GM12878 (cell line): ENCODE data around the gene PPP1R7. TPM values are rescaled to one million over a fixed set of nuclear protein-coding genes. Genes with fewer than 3 reads are reported as not detected.

Experiments used
- ATAC-seq: fragments of 200-7000 bp; cut with Tn5 transposase; 3 replicates; pipeline ENCODE4 v1.9.1; 2020; ENCODE audit warnings: mild to moderate bottlenecking, moderate library complexity
- BruUV-seq: library from RNA; stranded (reverse); fragments of 400-500 nt; replicated peaks from 2 replicates; lab custom pipeline; 2021; lab: Mats Ljungman, UMichigan
- CTCF ChIA-PET: fragments of 300-600 bp; sonication (Branson Sonifier 250); formaldehyde crosslinking; extraction: SDS; loops from one replicate; lab custom pipeline; 2021; ENCODE audit warnings: inconsistent platforms; lab: Yijun Ruan, JAX
- POLR2A ChIA-PET: fragments of 350-600 bp; formaldehyde crosslinking; extraction: SDS; loops from one replicate; lab custom pipeline; 2021; ENCODE audit warnings: inconsistent platforms; lab: Charles Lee
- RAD21 ChIA-PET: fragments of 300-600 bp; sonication (Branson Sonifier 250); formaldehyde crosslinking; loops from one replicate; lab custom pipeline; 2023; ENCODE audit warnings: antibody characterized with exemption; ENCODE audit not compliant: unreplicated experiment; lab: Charles Lee
- SMC1A ChIA-PET: fragments of 300-600 bp; sonication (Branson Sonifier 250); formaldehyde crosslinking; loops from one replicate; lab custom pipeline; 2023; ENCODE audit not compliant: unreplicated experiment, uncharacterized antibody; lab: Charles Lee
- DNase-seq: peaks from one replicate; pipeline ENCODE4 v3.0.0-alpha.2; 2011; ENCODE audit warnings: low read depth, low spot score
- FAIRE-seq: peaks from 3 replicates; lab custom pipeline; 2011; peaks lifted over from hg19 to GRCh38; lab: Jason Lieb, UNC
- H2AFZ ChIP-seq: 2 replicates; pipeline ENCODE4 v1.6.0; 2011; ENCODE audit warnings: low read depth, low read length, control low read depth; ENCODE audit not compliant: control insufficient read depth
- H3K27ac ChIP-seq: 2 replicates; pipeline ENCODE4 v1.5.1; 2011; ENCODE audit warnings: control low read depth; ENCODE audit not compliant: control insufficient read depth, insufficient read depth
- H3K27me3 ChIP-seq, 2 experiments: replicated peaks in 1 of 2; 2 replicates each; pipeline versions ENCODE4 v1.6.0 to v1.6.1; 2011; ENCODE audit warnings: low read length in 1 of 2; ENCODE audit not compliant: control insufficient read depth in 2 of 2, insufficient read depth in 2 of 2
- H3K36me3 ChIP-seq, 2 experiments: 2 replicates each; pipeline ENCODE4 v1.5.1; 2011; ENCODE audit warnings: low read length in 1 of 2; ENCODE audit not compliant: control insufficient read depth in 2 of 2, insufficient read depth in 2 of 2
- H3K4me1 ChIP-seq: 2 replicates; pipeline ENCODE4 v1.6.1; 2011; ENCODE audit warnings: mild to moderate bottlenecking, low read length, moderate library complexity, mixed read lengths; ENCODE audit not compliant: control insufficient read depth, insufficient read depth
- H3K4me2 ChIP-seq: 2 replicates; pipeline ENCODE4 v1.6.0; 2011; ENCODE audit warnings: control low read depth; ENCODE audit not compliant: control insufficient read depth, insufficient read depth
- H3K4me3 ChIP-seq: fragments of 200-600 bp; sonication (generic); 2 replicates; pipeline ENCODE4 v1.5.1; 2016
- H3K79me2 ChIP-seq: 2 replicates; pipeline ENCODE4 v1.6.0; 2011; ENCODE audit warnings: low read length; ENCODE audit not compliant: control insufficient read depth, insufficient read depth
- H3K9ac ChIP-seq: 2 replicates; pipeline ENCODE4 v1.8.0; 2011; ENCODE audit warnings: low read length, control low read depth, mixed read lengths; ENCODE audit not compliant: control insufficient read depth, insufficient read depth
- H3K9me3 ChIP-seq: replicated peaks from 3 replicates; pipeline ENCODE4 v1.5.1; 2011; ENCODE audit warnings: mild to moderate bottlenecking, low read length; ENCODE audit not compliant: control insufficient read depth, insufficient read depth
- H4K20me1 ChIP-seq: 2 replicates; pipeline ENCODE4 v1.6.0; 2011; ENCODE audit not compliant: control insufficient read depth, insufficient read depth
- BRCA1 ChIP-seq: IDR thresholded peaks from 2 replicates; pipeline ENCODE4 v1.6.1; 2011; ENCODE audit warnings: low read depth, low read length, improper control_type of control experiment
- CHD1 ChIP-seq: IDR thresholded peaks from 2 replicates; pipeline ENCODE4 v1.6.1; 2012; ENCODE audit warnings: low read depth, low read length, improper control_type of control experiment
- ETV6 ChIP-seq, 2 experiments: fragments of 450-650 bp in 1 of 2; IDR thresholded peaks in 1 of 2; conservative IDR thresholded peaks in 1 of 2; 2 replicates each; pipeline ENCODE4 v1.6.1; 2014; ENCODE audit warnings: antibody characterized with exemption in 1 of 2, borderline replicate concordance in 1 of 2, low read depth in 1 of 2, mild to moderate bottlenecking in 1 of 2, moderate library complexity in 1 of 2
- GABPA ChIP-seq: IDR thresholded peaks from 2 replicates; pipeline ENCODE4 v1.6.1; 2014; ENCODE audit warnings: antibody characterized with exemption, low read depth, mild to moderate bottlenecking, inconsistent platforms
- MEF2B ChIP-seq: fragments of 450-650 bp; IDR thresholded peaks from 2 replicates; pipeline ENCODE4 v1.6.1; 2018; ENCODE audit warnings: mild to moderate bottlenecking, moderate library complexity; ENCODE audit not compliant: partially characterized antibody, poor library complexity, severe bottlenecking
- MTA2 ChIP-seq: fragments of 450-650 bp; IDR thresholded peaks from 2 replicates; pipeline ENCODE4 v1.6.1; 2016; ENCODE audit warnings: low read depth, mild to moderate bottlenecking, moderate library complexity
- NRF1 ChIP-seq: conservative IDR thresholded peaks from 2 replicates; pipeline ENCODE4 v1.6.1; 2011; ENCODE audit warnings: mild to moderate bottlenecking, low read depth, low read length, improper control_type of control experiment
- SRF ChIP-seq, 2 experiments: IDR thresholded peaks; 2 replicates each; pipeline ENCODE4 v1.6.1; 2011; ENCODE audit warnings: low read depth in 2 of 2, low read length in 2 of 2, mild to moderate bottlenecking in 1 of 2, moderate library complexity in 1 of 2
- ZNF217 ChIP-seq: fragments of 450-650 bp; IDR thresholded peaks from 2 replicates; pipeline ENCODE4 v1.6.1; 2017; ENCODE audit warnings: antibody characterized with exemption, mild to moderate bottlenecking
- ZNF384 ChIP-seq: IDR thresholded peaks from 2 replicates; pipeline ENCODE4 v1.6.1; 2012; ENCODE audit warnings: low read depth, mild to moderate bottlenecking, low read length, improper control_type of control experiment, borderline replicate concordance
- WGBS: methylation state at CpG from one replicate; pipeline ENCODE4 v1.1.6; 2016; ENCODE audit warnings: low lambda C conversion rate; ENCODE audit not compliant: insufficient replicate concordance, insufficient coverage; ENCODE audit errors: missing lambda C conversion rate; 5-methylcytosine and 5-hydroxymethylcytosine counted together
- in situ Hi-C: fragments of 300-500 bp; cut with MboI; formaldehyde crosslinking; loops from 9 replicates; pipeline ENCODE4 v1.14.3; 2018; ENCODE audit warnings: mixed read lengths
- intact Hi-C: fragments of 100-400 bp; cut with micrococcal nuclease; formaldehyde crosslinking; loops from one replicate; pipeline ENCODE4 v1.14.2; 2022; ENCODE audit not compliant: unreplicated experiment
- polyA plus RNA-seq, 11 experiments: library from polyadenylated mRNA; depleted of rRNA in 4 of 11; unstranded in 6 of 11; stranded (reverse) in 5 of 11; fragments of >200 nt; fragmentation: Nextera tagmentation in 4 of 11; fragmentation: Illumina TruSeq in 1 of 11; extraction: Ambion mirVana in 4 of 11; extraction: Trizol in 1 of 11; gene quantifications; 1 replicate in 1 of 11; 2 replicates in 10 of 11; pipeline versions ENCODE4 v1.2.1 to v1.2.3, GENCODE V29; 2011 to 2016; ENCODE audit warnings: inconsistent platforms in 2 of 11, missing spikeins in 2 of 11, low read depth in 1 of 11
- total RNA-seq, 4 experiments: library from RNA; depleted of rRNA in 3 of 4; stranded (reverse); fragments of >200 nt in 3 of 4; fragmentation: Illumina TruSeq in 1 of 4; extraction: Trizol in 1 of 4; gene quantifications; 2 replicates each; pipeline versions ENCODE4 v1.2.1 to v1.2.3, GENCODE V29; 2013 to 2021
- TF ChIP-seq, protein P1 (sequence below): fragments of 450-650 bp; IDR thresholded peaks from 2 replicates; pipeline ENCODE4 v1.6.1; 2017; ENCODE audit warnings: antibody characterized with exemption, mild to moderate bottlenecking, moderate library complexity
- TF ChIP-seq, protein P2 (sequence below): IDR thresholded peaks from 2 replicates; pipeline ENCODE4 v1.6.1; 2011; ENCODE audit warnings: borderline replicate concordance, low read depth, mild to moderate bottlenecking, moderate library complexity, low read length; ENCODE audit not compliant: insufficient read depth, poor library complexity, severe bottlenecking
- TF ChIP-seq, protein P3 (sequence below): IDR thresholded peaks from 2 replicates; pipeline ENCODE4 v1.6.1; 2012; ENCODE audit warnings: low read length, inconsistent platforms
- TF ChIP-seq, protein P4 (sequence below): IDR thresholded peaks from 2 replicates; pipeline ENCODE4 v1.6.1; 2011; ENCODE audit warnings: low read depth, mild to moderate bottlenecking, low read length, moderate library complexity, borderline replicate concordance; ENCODE audit errors: extremely low read depth
- TF ChIP-seq, protein P5 (sequence below): IDR thresholded peaks from 2 replicates; pipeline ENCODE4 v1.6.1; 2011; ENCODE audit warnings: borderline replicate concordance, low read depth, mild to moderate bottlenecking, moderate library complexity, mixed read lengths, low read length; ENCODE audit not compliant: insufficient read depth; ENCODE audit errors: extremely low read length

Gene PPP1R7
- total and polyA plus RNA-seq, 10 of the 15 experiments (the other 5 are each of a cell fraction or from before 2014, with no cell fraction given), result 78.5 to 174 (median 93.7) TPM

DNA sequence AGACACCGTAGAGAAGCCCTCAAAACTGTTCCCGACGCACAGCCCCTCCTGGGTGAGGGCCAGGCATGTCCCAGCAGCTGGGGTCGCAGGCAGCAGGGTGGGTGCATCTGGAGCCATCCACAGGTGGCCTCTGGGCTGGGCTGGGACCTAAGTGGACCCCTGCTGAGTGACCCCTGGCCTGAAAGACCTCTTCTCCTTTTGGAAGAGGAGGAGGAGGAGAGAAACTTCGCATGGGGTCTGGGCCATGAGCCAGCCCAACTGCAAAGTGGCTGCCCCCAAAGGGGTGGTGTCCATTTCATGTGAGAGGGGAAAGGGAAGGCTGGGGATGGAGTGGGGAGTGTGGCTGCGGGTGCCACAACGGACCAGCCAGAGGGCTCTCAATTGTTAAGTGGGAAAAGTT, 63.3 kb downstream of the PPP1R7 start:
- in situ Hi-C loops, result no loop called here
- TF ChIP-seq BRCA1 (no peak), ETV6 (conservative IDR thresholded peaks at IDR 0.05 in 1 of 2, IDR thresholded peaks at IDR 0.05 in 1 of 2; ENCODE audit: borderline replicate concordance in 1 of 2, low read depth in 1 of 2) (no peak), SRF (IDR thresholded peaks at IDR 0.05; ENCODE audit: low read depth in 2 of 2, low read length in 2 of 2) (no peak), GABPA (no peak), MTA2 (no peak), NRF1 (no peak), ZNF217 (no peak), MEF2B (no peak), CHD1 (no peak), ZNF384 (no peak)
- TF ChIP-seq, protein P1, sequence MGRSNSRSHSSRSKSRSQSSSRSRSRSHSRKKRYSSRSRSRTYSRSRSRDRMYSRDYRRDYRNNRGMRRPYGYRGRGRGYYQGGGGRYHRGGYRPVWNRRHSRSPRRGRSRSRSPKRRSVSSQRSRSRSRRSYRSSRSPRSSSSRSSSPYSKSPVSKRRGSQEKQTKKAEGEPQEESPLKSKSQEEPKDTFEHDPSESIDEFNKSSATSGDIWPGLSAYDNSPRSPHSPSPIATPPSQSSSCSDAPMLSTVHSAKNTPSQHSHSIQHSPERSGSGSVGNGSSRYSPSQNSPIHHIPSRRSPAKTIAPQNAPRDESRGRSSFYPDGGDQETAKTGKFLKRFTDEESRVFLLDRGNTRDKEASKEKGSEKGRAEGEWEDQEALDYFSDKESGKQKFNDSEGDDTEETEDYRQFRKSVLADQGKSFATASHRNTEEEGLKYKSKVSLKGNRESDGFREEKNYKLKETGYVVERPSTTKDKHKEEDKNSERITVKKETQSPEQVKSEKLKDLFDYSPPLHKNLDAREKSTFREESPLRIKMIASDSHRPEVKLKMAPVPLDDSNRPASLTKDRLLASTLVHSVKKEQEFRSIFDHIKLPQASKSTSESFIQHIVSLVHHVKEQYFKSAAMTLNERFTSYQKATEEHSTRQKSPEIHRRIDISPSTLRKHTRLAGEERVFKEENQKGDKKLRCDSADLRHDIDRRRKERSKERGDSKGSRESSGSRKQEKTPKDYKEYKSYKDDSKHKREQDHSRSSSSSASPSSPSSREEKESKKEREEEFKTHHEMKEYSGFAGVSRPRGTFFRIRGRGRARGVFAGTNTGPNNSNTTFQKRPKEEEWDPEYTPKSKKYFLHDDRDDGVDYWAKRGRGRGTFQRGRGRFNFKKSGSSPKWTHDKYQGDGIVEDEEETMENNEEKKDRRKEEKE, result no peak
- TF ChIP-seq, protein P2, sequence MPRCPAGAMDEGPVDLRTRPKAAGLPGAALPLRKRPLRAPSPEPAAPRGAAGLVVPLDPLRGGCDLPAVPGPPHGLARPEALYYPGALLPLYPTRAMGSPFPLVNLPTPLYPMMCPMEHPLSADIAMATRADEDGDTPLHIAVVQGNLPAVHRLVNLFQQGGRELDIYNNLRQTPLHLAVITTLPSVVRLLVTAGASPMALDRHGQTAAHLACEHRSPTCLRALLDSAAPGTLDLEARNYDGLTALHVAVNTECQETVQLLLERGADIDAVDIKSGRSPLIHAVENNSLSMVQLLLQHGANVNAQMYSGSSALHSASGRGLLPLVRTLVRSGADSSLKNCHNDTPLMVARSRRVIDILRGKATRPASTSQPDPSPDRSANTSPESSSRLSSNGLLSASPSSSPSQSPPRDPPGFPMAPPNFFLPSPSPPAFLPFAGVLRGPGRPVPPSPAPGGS, result no peak
- TF ChIP-seq, protein P3, sequence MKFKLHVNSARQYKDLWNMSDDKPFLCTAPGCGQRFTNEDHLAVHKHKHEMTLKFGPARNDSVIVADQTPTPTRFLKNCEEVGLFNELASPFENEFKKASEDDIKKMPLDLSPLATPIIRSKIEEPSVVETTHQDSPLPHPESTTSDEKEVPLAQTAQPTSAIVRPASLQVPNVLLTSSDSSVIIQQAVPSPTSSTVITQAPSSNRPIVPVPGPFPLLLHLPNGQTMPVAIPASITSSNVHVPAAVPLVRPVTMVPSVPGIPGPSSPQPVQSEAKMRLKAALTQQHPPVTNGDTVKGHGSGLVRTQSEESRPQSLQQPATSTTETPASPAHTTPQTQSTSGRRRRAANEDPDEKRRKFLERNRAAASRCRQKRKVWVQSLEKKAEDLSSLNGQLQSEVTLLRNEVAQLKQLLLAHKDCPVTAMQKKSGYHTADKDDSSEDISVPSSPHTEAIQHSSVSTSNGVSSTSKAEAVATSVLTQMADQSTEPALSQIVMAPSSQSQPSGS, result no peak
- TF ChIP-seq, protein P4, sequence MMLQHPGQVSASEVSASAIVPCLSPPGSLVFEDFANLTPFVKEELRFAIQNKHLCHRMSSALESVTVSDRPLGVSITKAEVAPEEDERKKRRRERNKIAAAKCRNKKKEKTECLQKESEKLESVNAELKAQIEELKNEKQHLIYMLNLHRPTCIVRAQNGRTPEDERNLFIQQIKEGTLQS, result no peak
- TF ChIP-seq, protein P5, sequence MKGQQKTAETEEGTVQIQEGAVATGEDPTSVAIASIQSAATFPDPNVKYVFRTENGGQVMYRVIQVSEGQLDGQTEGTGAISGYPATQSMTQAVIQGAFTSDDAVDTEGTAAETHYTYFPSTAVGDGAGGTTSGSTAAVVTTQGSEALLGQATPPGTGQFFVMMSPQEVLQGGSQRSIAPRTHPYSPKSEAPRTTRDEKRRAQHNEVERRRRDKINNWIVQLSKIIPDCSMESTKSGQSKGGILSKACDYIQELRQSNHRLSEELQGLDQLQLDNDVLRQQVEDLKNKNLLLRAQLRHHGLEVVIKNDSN, result no peak

More for the DNA sequence above, 63.3 kb downstream of the PPP1R7 start:
- Histone ChIP-seq H3K4me1 (no peaks in the 10 kb centered on the region), H3K4me2 (no peak overlapping the region), H3K9me3 (no peaks in the 10 kb centered on the region), H2AFZ (no peak overlapping the region), H3K27me3 (no peaks in the 10 kb centered on the region), H3K27ac (no peak overlapping the region), H3K4me3 (no peak overlapping the region), H3K9ac (no peak overlapping the region), H3K79me2 (no peaks in the 10 kb centered on the region), H4K20me1 (no peaks in the 10 kb centered on the region), H3K36me3 (no peaks in the 10 kb centered on the region)
- ATAC-seq (no peak), FAIRE-seq (no peak), DNase-seq (no peak)
- CTCF ChIA-PET, result no interaction called here
- BruUV-seq, result no TSS peak
- POLR2A ChIA-PET, result no interaction called here
- intact Hi-C loops, result loop anchor here (10.0 kb wide), 1 partner anchor 359 kb away; no protein-coding TSS in a partner anchor
- WGBS, result 72% methylated on average over 7 of the region's 7 CpGs
- SMC1A ChIA-PET, result no interaction called here
- RAD21 ChIA-PET, result no interaction called here
